Right lobe of liver (tissue), 4 donors: ENCODE data around the gene RASSF5.

Experiments
- CTCF ChIP-seq, 4 donors: fragments of 200-600 bp in 3 of 4; fragments of 450-650 bp in 1 of 4; IDR thresholded peaks; one replicate each; pipeline versions ENCODE4 v1.5.1 to v1.8.0; 2016 to 2022; ENCODE audit warnings: antibody characterized with exemption in 4 of 4, mild to moderate bottlenecking in 2 of 4
- POLR2A ChIP-seq: fragments of 450-650 bp; IDR thresholded peaks from one replicate; pipeline ENCODE4 v1.6.1; 2017; ENCODE audit warnings: antibody characterized with exemption, mild to moderate bottlenecking
- donor health status: DM: no; HTN: no; CAD: no.
- donor health status: DM: no; HTN: no; CAD: no.
- donor health status: DM: no; HTN: yes; CAD: no.

- TF ChIP-seq CTCF (IDR thresholded peaks at IDR 0.05) (no peak), POLR2A (no peak)
These were observed 29.6 kb upstream of the RASSF5 start for GRCh38 chr1:206477581-206478380.
